Breast epithelium (tissue), 4 donors: ENCODE results near the gene TEC. TPM values are rescaled to one million over a fixed set of nuclear protein-coding genes. Genes with fewer than 3 reads are reported as not detected.

ENCODE experiments used
- DNase-seq, 2 donors: peaks; one replicate each; pipeline ENCODE4 v3.0.0-alpha.2; 2019; ENCODE audit warnings: low spot score in 2 of 2
- H3K27ac ChIP-seq, 2 donors: fragments of 200-600 bp; sonication (generic) in 1 of 2; one replicate each; pipeline ENCODE4 v1.5.1; 2016 to 2019; ENCODE audit warnings: mild to moderate bottlenecking in 1 of 2
- H3K27me3 ChIP-seq, 2 donors: fragments of 200-600 bp; sonication (generic) in 1 of 2; one replicate each; pipeline versions ENCODE4 v1.5.1 to v1.6.0; 2017 to 2019; ENCODE audit warnings: control low read depth in 1 of 2, mild to moderate bottlenecking in 1 of 2
- H3K36me3 ChIP-seq: fragments of 200-600 bp; one replicate; pipeline ENCODE4 v1.5.1; 2019
- H3K4me1 ChIP-seq, 2 donors: fragments of 200-600 bp; sonication (generic); one replicate each; pipeline ENCODE4 v1.5.1; 2016 to 2019; ENCODE audit warnings: control low read depth in 1 of 2
- H3K4me3 ChIP-seq, 3 donors: fragments of 200-600 bp; sonication (generic); 1 replicate in 2 of 3; 2 replicates in 1 of 3; pipeline ENCODE4 v1.5.1; 2016 to 2019; ENCODE audit warnings: mild to moderate bottlenecking in 3 of 3, moderate library complexity in 2 of 3
- H3K9me3 ChIP-seq, 2 donors: fragments of 200-600 bp; sonication (generic) in 1 of 2; one replicate each; pipeline ENCODE4 v1.5.1; 2016 to 2019; ENCODE audit warnings: control low read depth in 1 of 2
- POLR2A ChIP-seq: fragments of 450-650 bp; IDR thresholded peaks from one replicate; pipeline ENCODE4 v1.6.1; 2016; ENCODE audit warnings: antibody characterized with exemption, mild to moderate bottlenecking, moderate library complexity
- POLR2AphosphoS5 ChIP-seq, 3 donors: sonication (generic); formaldehyde crosslinking; IDR thresholded peaks; one replicate each; pipeline ENCODE4 v1.6.1; 2017; ENCODE audit warnings: antibody characterized with exemption in 3 of 3
- intact Hi-C: fragments of 100-400 bp; cut with DNase I; formaldehyde crosslinking; loops from one replicate; pipeline ENCODE4 v1.15.1; 2023; ENCODE audit warnings: low total_unique reads
- total RNA-seq, 3 donors: library from RNA; depleted of rRNA; stranded (reverse); fragments of >200 nt; gene quantifications; one replicate each; pipeline ENCODE4 v1.1.0, GENCODE V29; 2016
- TF ChIP-seq, protein P1 (sequence below), 3 donors: fragments of 450-650 bp; IDR thresholded peaks; one replicate each; pipeline ENCODE4 v1.5.1; 2016 to 2017; ENCODE audit warnings: antibody characterized with exemption in 3 of 3, mild to moderate bottlenecking in 3 of 3, moderate library complexity in 3 of 3

Gene TEC
- total RNA-seq, 3 donors from 2014 or later: 2.9 to 5.4 (median 5.1) TPM

DNA sequence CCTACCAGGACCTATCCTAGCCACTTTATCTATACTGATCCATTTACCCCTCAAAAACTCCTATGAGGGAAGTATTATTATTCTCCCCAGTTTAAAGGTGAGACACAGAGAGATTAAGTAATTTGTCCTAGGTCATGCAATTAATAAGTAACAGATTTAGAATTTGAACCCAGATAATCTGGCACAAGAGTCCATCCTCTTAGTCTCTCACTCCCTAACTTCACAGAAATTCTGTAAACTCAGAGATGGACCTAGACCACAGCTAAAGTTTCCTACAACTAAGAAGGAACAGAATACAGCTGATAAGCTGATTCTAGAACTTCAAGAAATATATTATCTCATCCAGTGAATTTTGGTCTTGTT, 58.7 kb downstream of the TEC start:
- Histone ChIP-seq H3K36me3 (no peaks in the 10 kb centered on the region), H3K4me3 (no peak overlapping the region), H3K27ac (no peak overlapping the region), H3K9me3 (no peaks in the 10 kb centered on the region), H3K4me1 (no peaks in the 10 kb centered on the region), H3K27me3 (no peaks in the 10 kb centered on the region)
- no peak for DNase-seq
- intact Hi-C loops: no loop called here
- TF ChIP-seq, protein P1, sequence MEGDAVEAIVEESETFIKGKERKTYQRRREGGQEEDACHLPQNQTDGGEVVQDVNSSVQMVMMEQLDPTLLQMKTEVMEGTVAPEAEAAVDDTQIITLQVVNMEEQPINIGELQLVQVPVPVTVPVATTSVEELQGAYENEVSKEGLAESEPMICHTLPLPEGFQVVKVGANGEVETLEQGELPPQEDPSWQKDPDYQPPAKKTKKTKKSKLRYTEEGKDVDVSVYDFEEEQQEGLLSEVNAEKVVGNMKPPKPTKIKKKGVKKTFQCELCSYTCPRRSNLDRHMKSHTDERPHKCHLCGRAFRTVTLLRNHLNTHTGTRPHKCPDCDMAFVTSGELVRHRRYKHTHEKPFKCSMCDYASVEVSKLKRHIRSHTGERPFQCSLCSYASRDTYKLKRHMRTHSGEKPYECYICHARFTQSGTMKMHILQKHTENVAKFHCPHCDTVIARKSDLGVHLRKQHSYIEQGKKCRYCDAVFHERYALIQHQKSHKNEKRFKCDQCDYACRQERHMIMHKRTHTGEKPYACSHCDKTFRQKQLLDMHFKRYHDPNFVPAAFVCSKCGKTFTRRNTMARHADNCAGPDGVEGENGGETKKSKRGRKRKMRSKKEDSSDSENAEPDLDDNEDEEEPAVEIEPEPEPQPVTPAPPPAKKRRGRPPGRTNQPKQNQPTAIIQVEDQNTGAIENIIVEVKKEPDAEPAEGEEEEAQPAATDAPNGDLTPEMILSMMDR (IDR thresholded peaks at IDR 0.05): no peak
- TF ChIP-seq POLR2AphosphoS5 (IDR thresholded peaks at IDR 0.05): no peak
- no peak for TF ChIP-seq POLR2A

DNA sequence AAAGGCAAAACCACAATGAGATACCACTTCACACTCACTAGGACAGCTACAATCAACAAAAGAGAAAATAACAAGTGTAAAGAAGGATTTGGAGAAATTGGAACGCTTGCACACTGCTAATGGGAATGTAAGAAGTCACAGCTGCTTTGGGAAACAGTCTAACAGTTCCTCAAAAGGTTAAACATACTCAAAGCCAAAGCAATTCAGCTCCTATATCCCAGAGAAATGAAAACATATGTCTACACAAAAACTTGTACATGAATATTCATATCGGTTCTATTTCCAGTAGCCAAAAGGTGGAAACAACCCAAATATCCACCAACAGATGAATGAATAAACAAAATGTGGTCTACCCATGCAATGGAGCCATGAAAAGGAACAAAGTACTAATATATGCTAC, 64.0 kb downstream of the TEC start:
- H3K36me3 ChIP-seq: no peaks in the 10 kb centered on the region
- H3K4me3 ChIP-seq: no peak overlapping the region
- H3K4me1 ChIP-seq: no peaks in the 10 kb centered on the region
- H3K9me3 ChIP-seq: no peaks in the 10 kb centered on the region
- intact Hi-C loops: no loop called here
- no peaks in the 10 kb centered on the region for H3K27me3 ChIP-seq
- no peak for DNase-seq
- H3K27ac ChIP-seq: no peak overlapping the region
- TF ChIP-seq POLR2A (no peak), POLR2AphosphoS5 (IDR thresholded peaks at IDR 0.05) (no peak)
- TF ChIP-seq, protein P1 (IDR thresholded peaks at IDR 0.05): no peak

DNA sequence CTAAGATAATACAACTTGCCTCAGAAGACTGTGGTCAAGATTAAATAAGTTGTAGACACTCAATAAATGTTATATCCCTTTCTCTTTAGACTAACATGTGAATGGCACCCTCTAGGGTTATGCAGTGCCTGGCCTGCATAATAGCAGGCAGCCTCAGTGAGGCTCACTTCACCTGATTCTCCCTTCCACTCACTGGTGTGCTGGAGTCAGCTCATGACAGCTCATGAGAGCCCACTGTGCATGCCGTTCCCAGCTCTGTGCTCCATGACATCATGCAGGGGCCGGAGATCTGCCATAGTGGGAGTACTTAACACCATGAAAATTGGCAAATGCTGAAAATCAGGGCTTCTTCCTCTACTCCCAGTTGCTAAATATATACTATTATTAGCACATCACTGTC, 64.5 kb downstream of the TEC start:
- intact Hi-C loops: no loop called here
- TF ChIP-seq POLR2AphosphoS5 (IDR thresholded peaks at IDR 0.05) (no peak), POLR2A (no peak)
- TF ChIP-seq, protein P1 (IDR thresholded peaks at IDR 0.05): no peak
- Histone ChIP-seq H3K27me3 (no peaks in the 10 kb centered on the region), H3K9me3 (no peaks in the 10 kb centered on the region), H3K27ac (no peak overlapping the region), H3K4me1 (no peaks in the 10 kb centered on the region), H3K36me3 (no peaks in the 10 kb centered on the region), H3K4me3 (no peak overlapping the region)
- DNase-seq: no peak

DNA sequence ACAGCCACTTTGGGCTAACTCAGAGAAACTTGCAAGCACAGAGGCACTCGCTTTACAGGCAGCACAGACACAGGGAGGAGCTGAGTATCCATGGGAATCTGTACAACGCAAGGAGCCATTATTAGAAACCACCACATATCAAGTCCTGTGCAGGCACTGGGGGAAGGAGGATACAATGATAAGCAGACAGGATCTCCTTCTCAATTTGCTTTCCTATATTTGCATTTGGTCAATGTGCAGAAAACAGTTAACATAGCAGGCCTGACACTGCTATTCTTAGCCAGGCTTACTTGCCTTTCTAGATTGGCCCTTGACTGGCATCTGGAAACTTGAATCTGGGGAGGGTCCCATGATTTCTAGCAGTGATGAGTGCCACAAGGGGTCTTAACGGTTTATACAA, 65.8 kb downstream of the TEC start:
- DNase-seq: no peak
- Histone ChIP-seq H3K27ac (no peak overlapping the region), H3K9me3 (no peaks in the 10 kb centered on the region), H3K27me3 (no peaks in the 10 kb centered on the region), H3K4me1 (no peaks in the 10 kb centered on the region), H3K36me3 (no peaks in the 10 kb centered on the region), H3K4me3 (no peak overlapping the region)
- intact Hi-C loops: no loop called here
- TF ChIP-seq, protein P1 (IDR thresholded peaks at IDR 0.05): no peak
- TF ChIP-seq POLR2A (no peak), POLR2AphosphoS5 (IDR thresholded peaks at IDR 0.05) (no peak)

DNA sequence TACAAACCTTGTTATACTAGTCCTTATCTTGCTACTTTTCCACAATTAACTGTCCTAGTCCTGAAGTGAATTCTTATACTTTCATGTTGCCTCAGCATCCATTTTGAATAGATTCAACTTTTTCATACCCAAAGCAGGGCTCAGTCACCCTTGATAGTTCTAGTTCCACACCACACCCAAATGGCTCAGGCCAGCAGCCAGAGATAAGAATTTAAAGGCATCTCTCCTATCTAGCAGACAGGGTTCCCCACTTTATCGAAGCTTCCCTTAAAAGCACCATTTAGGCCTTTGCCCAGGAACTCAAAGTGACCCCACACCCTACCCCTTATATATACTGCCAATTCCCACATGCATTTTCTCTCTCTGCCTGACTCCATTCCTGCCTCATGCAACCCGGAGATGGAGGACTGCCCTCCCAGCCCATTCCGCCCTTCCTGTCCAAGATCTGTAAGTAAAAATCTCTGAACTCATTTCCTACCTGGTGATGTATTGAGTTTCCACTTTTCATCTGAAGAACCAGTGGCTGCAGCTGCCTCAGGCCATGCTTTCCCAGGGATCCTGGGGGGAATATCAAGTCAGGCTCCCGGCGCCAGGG, 71.9 kb downstream of the TEC start:
- Histone ChIP-seq H3K4me3 (no peak overlapping the region), H3K4me1 (no peaks in the 10 kb centered on the region), H3K9me3 (no peaks in the 10 kb centered on the region), H3K27ac (no peak overlapping the region), H3K36me3 (no peaks in the 10 kb centered on the region), H3K27me3 (no peaks in the 10 kb centered on the region)
- intact Hi-C loops: no loop called here
- TF ChIP-seq, protein P1 (IDR thresholded peaks at IDR 0.05): no peak
- TF ChIP-seq POLR2A (no peak), POLR2AphosphoS5 (IDR thresholded peaks at IDR 0.05) (no peak)
- no peak for DNase-seq
